Mesendoderm (in vitro differentiated cells): Measurements from ENCODE around the gene COL2A1.
A peak's percentile ranks its signal among the peaks of the same experiment; 100 is the strongest.

Source experiments
- DNase-seq: peaks from one replicate; pipeline ENCODE4 v3.0.0; 2013
- H2AK5ac ChIP-seq: 2 replicates; pipeline ENCODE4 v1.6.1; 2013; ENCODE audit warnings: low read length, inconsistent platforms
- H2BK120ac ChIP-seq: 2 replicates; pipeline ENCODE4 v1.6.1; 2013; ENCODE audit warnings: low read depth, mild to moderate bottlenecking, low read length, moderate library complexity, mixed read lengths
- H2BK15ac ChIP-seq: replicated peaks from 2 replicates; pipeline ENCODE4 v1.6.1; 2013; ENCODE audit warnings: low read depth, mild to moderate bottlenecking, moderate library complexity
- H2BK5ac ChIP-seq: 2 replicates; pipeline ENCODE4 v1.6.1; 2013; ENCODE audit warnings: low read length, inconsistent platforms
- H3K18ac ChIP-seq: 2 replicates; pipeline ENCODE4 v1.6.1; 2013; ENCODE audit warnings: mild to moderate bottlenecking, low read length, mixed read lengths
- H3K23ac ChIP-seq: one replicate; pipeline ENCODE4 v1.6.1; 2013; ENCODE audit warnings: low read length
- H3K27ac ChIP-seq: 2 replicates; pipeline ENCODE4 v1.5.1; 2013; ENCODE audit warnings: low read depth, mild to moderate bottlenecking, inconsistent platforms, low read length, moderate library complexity
- H3K27me3 ChIP-seq: 2 replicates; pipeline ENCODE4 v1.6.1; 2013; ENCODE audit warnings: low read length, control low read depth, mild to moderate bottlenecking, inconsistent platforms; ENCODE audit not compliant: insufficient read depth, poor library complexity
- H3K36me3 ChIP-seq: 2 replicates; pipeline ENCODE4 v1.6.1; 2013; ENCODE audit warnings: low read length, inconsistent platforms; ENCODE audit not compliant: control insufficient read depth, insufficient read depth
- H3K4ac ChIP-seq: one replicate; pipeline ENCODE4 v1.6.1; 2013; ENCODE audit warnings: low read depth, mild to moderate bottlenecking, low read length, moderate library complexity
- H3K4me1 ChIP-seq: 2 replicates; pipeline ENCODE4 v1.6.1; 2013; ENCODE audit warnings: low read depth, low read length, inconsistent platforms; ENCODE audit not compliant: control insufficient read depth
- H3K4me2 ChIP-seq: 2 replicates; pipeline ENCODE4 v1.6.1; 2013; ENCODE audit warnings: low read length
- H3K4me3 ChIP-seq: 2 replicates; pipeline ENCODE4 v1.5.1; 2013; ENCODE audit warnings: mild to moderate bottlenecking, low read length
- H3K56ac ChIP-seq: one replicate; pipeline ENCODE4 v1.6.1; 2013; ENCODE audit warnings: low read length
- H3K79me1 ChIP-seq: 2 replicates; pipeline ENCODE4 v1.6.1; 2013; ENCODE audit warnings: low read length, inconsistent platforms
- H3K79me2 ChIP-seq: 2 replicates; pipeline ENCODE4 v1.6.1; 2013; ENCODE audit warnings: mild to moderate bottlenecking, low read length; ENCODE audit not compliant: control insufficient read depth, insufficient read depth
- H3K9ac ChIP-seq: 2 replicates; pipeline ENCODE4 v1.6.1; 2013; ENCODE audit warnings: low read length, inconsistent platforms
- H4K5ac ChIP-seq: one replicate; pipeline ENCODE4 v1.6.1; 2013; ENCODE audit warnings: low read length
- H4K8ac ChIP-seq: one replicate; pipeline ENCODE4 v1.6.1; 2013; ENCODE audit warnings: low read depth, mild to moderate bottlenecking, control low read depth, low read length, moderate library complexity
- WGBS: extraction: QIAGEN DNeasy Blood & Tissue Kit; methylation state at CpG from one replicate; pipeline ENCODE4 v1.1.7; 2013; ENCODE audit warnings: low lambda C conversion rate, missing lambda C conversion rate; ENCODE audit not compliant: insufficient coverage; ENCODE audit errors: extremely low coverage; 5-methylcytosine and 5-hydroxymethylcytosine counted together

Gene COL2A1

DNA sequence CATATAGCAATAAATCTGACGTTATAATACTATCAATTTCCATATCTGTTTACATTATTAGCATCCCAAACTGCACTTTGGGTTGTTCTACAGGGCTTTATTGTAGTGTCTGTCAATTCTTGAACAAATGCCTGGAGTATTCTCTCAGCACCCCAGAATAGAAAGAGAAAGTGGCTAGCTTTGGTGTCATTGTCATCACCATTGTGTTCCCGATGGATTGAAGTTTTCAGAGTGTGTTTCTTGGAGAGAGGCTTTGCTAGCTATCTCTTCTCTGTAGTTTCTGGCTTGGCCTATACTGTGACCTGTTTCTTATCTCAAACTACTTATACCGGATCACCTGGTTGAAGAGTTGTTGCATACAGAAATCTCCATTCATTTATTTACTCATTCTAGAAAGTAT, 34.4 kb downstream of the COL2A1 start:
- H2AK5ac ChIP-seq, result no peak overlapping the region
- H2BK120ac ChIP-seq, result no peak overlapping the region
- no peaks in the 10 kb centered on the region for H3K36me3 ChIP-seq
- H2BK15ac ChIP-seq, result no peak overlapping the region
- H3K4me2 ChIP-seq, result no peak overlapping the region
- H3K4ac ChIP-seq, result no peak overlapping the region
- WGBS, result no CpG with 5 or more reads among the region's 3 CpGs
- H3K79me2 ChIP-seq, result no peaks in the 10 kb centered on the region
- H3K9ac ChIP-seq, result no peak overlapping the region
- no peak overlapping the region for H3K56ac ChIP-seq
- no peaks in the 10 kb centered on the region for H3K27me3 ChIP-seq
- no peak overlapping the region for H3K27ac ChIP-seq
- no peaks in the 10 kb centered on the region for H3K4me1 ChIP-seq
- no peak overlapping the region for H3K18ac ChIP-seq
- no peak for DNase-seq
- no peak overlapping the region for H4K5ac ChIP-seq
- H2BK5ac ChIP-seq, result no peak overlapping the region
- H3K23ac ChIP-seq, result no peak overlapping the region
- H4K8ac ChIP-seq, result no peak overlapping the region
- no peaks in the 10 kb centered on the region for H3K79me1 ChIP-seq
- no peak overlapping the region for H3K4me3 ChIP-seq

GRCh38 chr12:47967461-47968321, 36.6 kb downstream of the COL2A1 start:
- no peak overlapping the region for H3K4ac ChIP-seq
- no peaks in the 10 kb centered on the region for H3K4me1 ChIP-seq
- no peak overlapping the region for H3K9ac ChIP-seq
- no peaks in the 10 kb centered on the region for H3K36me3 ChIP-seq
- no CpG with 5 or more reads among the region's 5 CpGs for WGBS
- no peak overlapping the region for H2BK120ac ChIP-seq
- H3K27ac ChIP-seq, result no peak overlapping the region
- DNase-seq, result no peak
- no peak overlapping the region for H2BK5ac ChIP-seq
- H4K8ac ChIP-seq, result no peak overlapping the region
- H3K56ac ChIP-seq, result no peak overlapping the region
- H3K4me2 ChIP-seq, result no peak overlapping the region
- H3K23ac ChIP-seq, result no peak overlapping the region
- H3K79me1 ChIP-seq, result no peaks in the 10 kb centered on the region
- no peak overlapping the region for H2AK5ac ChIP-seq
- no peak overlapping the region for H3K4me3 ChIP-seq
- no peak overlapping the region for H4K5ac ChIP-seq
- no peaks in the 10 kb centered on the region for H3K79me2 ChIP-seq
- H3K27me3 ChIP-seq, result peaks cover 3% of the 10 kb centered on the region
- no peak overlapping the region for H3K18ac ChIP-seq
- H2BK15ac ChIP-seq, result no peak overlapping the region

- Histone ChIP-seq H4K8ac (no peak overlapping the region), H3K27me3 (peaks cover 3% of the 10 kb centered on the region), H2BK15ac (no peak overlapping the region), H3K79me1 (no peaks in the 10 kb centered on the region), H3K56ac (no peak overlapping the region), H3K4me1 (no peaks in the 10 kb centered on the region), H3K79me2 (no peaks in the 10 kb centered on the region), H3K4me2 (no peak overlapping the region), H3K4ac (no peak overlapping the region), H3K23ac (no peak overlapping the region), H3K18ac (no peak overlapping the region), H2BK120ac (no peak overlapping the region), H3K36me3 (no peaks in the 10 kb centered on the region), H2BK5ac (no peak overlapping the region), H3K27ac (no peak overlapping the region), H3K9ac (no peak overlapping the region), H3K4me3 (no peak overlapping the region), H2AK5ac (no peak overlapping the region), H4K5ac (no peak overlapping the region)
- no peak for DNase-seq
- WGBS, result no CpG with 5 or more reads among the region's 3 CpGs
These were observed 38.7 kb downstream of the COL2A1 start for GRCh38 chr12:47965581-47965980.

DNA sequence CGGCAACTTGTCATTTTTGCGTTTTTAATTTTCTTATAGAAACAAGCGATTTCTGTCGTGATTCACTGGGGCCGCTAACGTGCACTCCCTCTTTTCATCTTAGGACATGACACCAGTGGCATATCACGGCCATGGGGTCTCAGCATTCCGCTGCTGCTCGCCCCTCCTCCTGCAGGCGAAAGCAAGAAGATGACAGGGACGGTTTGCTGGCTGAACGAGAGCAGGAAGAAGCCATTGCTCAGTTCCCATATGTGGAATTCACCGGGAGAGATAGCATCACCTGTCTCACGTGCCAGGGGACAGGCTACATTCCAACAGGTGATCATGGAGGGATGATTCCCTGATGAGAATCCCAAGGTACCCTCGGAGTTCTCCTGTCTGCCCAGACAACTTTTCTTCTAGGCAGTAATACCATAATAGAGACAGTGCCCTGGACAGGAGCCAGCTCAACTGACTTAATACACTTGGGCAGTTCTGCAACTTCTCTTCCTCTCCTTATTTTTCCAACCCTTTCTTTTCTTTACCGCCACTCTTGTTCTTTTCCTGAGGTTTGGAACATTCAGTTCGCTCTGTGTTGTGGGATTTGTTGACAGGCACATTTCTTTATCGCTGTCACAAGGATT, 40.1 kb downstream of the COL2A1 start:
- Histone ChIP-seq H3K4me3 (no peak overlapping the region), H3K56ac (no peak overlapping the region), H2BK5ac (no peak overlapping the region), H3K18ac (no peak overlapping the region), H3K23ac (no peak overlapping the region), H4K5ac (no peak overlapping the region), H4K8ac (no peak overlapping the region), H2BK120ac (no peak overlapping the region), H3K36me3 (no peaks in the 10 kb centered on the region), H3K27ac (no peak overlapping the region), H3K4me2 (peak overlapping the region; percentile 63), H3K9ac (peak overlapping the region; percentile 8), H3K27me3 (peaks cover 3% of the 10 kb centered on the region), H3K79me1 (no peaks in the 10 kb centered on the region), H3K4me1 (no peaks in the 10 kb centered on the region), H2AK5ac (no peak overlapping the region), H3K4ac (no peak overlapping the region), H3K79me2 (no peaks in the 10 kb centered on the region), H2BK15ac (no peak overlapping the region)
- DNase-seq, result peak; percentile 65
- no CpG with 5 or more reads among the region's 18 CpGs for WGBS

DNA sequence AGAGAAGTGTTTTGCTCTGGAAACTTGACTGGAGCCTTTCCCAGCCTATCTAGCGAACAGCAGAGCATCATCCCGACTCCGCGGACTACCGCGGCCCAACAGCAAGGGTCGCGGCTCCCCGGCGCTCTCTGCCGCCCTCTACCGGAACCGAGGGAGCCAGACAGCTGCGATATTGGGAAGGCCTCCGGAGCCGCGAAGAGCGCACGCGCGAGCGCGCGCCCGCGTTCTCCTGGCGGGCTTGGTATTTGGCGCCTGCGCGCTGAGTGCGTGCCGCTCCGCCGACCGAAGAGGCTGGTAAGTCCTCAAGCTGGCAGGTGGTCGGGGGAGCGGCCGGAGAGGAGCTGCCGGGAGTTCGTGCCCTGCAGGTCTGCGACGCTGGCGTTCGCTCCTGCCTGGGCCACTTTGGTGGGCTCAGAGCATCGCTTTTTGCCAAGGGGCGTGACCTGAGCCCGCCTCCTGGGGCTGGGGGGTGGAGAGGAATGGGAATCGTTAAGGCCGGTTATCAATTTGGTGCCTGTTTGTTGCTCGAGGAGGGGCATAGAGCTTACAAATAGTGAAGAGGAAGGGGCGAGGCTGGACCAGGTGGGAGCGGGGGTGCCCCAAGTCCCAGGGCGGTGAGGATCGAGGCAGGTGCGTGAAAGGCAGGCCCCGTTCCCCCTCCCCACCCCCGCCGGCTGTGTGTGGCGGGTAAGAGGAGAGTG, 40.8 kb downstream of the COL2A1 start, which contains the start of gene TMEM106C:
Gene TMEM106C (plus strand): TSS at position 257 of the 701 bp plus-strand sequence. CDS start 641 bp downstream, outside the sequence.
- no peaks in the 10 kb centered on the region for H3K79me2 ChIP-seq
- no peak within 1 kb of the TSS for H3K4ac ChIP-seq
- H3K9ac ChIP-seq, result peak within 1 kb of the TSS; percentile 47
- peak within 1 kb of the TSS; percentile 6 for H3K18ac ChIP-seq
- H2BK120ac ChIP-seq, result no peak within 1 kb of the TSS
- no peak within 1 kb of the TSS for H4K8ac ChIP-seq
- no peak within 1 kb of the TSS for H3K23ac ChIP-seq
- H3K36me3 ChIP-seq, result no peaks in the 10 kb centered on the region
- H3K27ac ChIP-seq, result no peak within 1 kb of the TSS
- no peak within 1 kb of the TSS for H4K5ac ChIP-seq
- no peak within 1 kb of the TSS for H2AK5ac ChIP-seq
- H2BK15ac ChIP-seq, result no peak within 1 kb of the TSS
- H3K56ac ChIP-seq, result peak within 1 kb of the TSS; percentile 85
- no peaks in the 10 kb centered on the region for H3K79me1 ChIP-seq
- peaks cover 3% of the 10 kb centered on the region for H3K27me3 ChIP-seq
- peak; percentile 97 for DNase-seq
- no CpG with 5 or more reads among the region's 59 CpGs for WGBS
- peak within 1 kb of the TSS; percentile 63 for H3K4me2 ChIP-seq
- peak within 1 kb of the TSS; percentile 35 for H3K4me3 ChIP-seq
- no peak within 1 kb of the TSS for H2BK5ac ChIP-seq
- H3K4me1 ChIP-seq, result no peaks in the 10 kb centered on the region
